Measurements from ENCODE around the gene DACT1. TPM values are rescaled to one million over a fixed set of nuclear protein-coding genes. Genes with fewer than 3 reads are reported as not detected.

Gene DACT1
- total RNA-seq, 2 experiments from 2014 or later: 1.4 to 2.0 TPM

DNA sequence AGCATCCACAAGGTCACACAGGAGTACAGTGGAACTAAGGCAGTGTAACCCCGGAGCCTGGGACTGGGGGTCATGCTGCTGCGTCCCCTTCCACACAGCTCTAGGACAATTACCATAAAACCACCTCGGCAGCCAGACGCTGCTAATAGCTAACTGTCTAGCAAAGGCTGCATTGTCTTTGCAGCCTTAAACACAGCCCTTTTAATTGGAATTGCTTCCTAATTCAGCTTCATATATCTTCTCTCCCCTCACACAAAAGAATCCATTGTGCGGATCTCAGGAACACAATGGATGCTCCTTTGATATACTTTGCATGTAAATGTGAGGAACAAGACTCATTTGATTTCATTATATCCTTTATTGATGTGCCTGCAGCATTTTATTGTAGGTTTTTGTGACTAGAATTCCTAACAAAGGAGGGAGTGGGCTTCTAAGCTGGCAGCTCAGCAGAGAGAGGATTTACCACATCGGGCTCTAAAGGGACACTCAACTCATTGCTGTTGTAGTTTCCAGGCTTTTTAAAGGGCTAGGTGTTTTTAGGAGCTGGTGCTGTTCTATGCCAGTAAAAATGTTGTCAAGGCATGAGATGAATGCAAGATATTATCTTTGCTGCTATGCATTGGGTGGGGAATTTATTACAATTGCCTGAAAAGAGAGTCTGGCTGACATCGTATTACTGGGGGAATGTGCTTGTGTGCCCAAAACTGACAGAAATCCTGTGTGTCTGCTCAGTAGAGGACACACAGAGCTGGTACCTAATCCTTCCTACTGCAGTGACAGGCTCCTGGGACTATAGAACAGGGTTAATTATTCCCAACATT, 30.4 kb upstream of the DACT1 start:
- Mint-ChIP-seq H3K9me3 (no peaks in the 10 kb centered on the region), H3K36me3 (ENCODE audit: low read depth) (no peaks in the 10 kb centered on the region), H3K27ac (no peak overlapping the region), H3K27me3 (no peaks in the 10 kb centered on the region), H3K4me1 (ENCODE audit: low read depth) (no peaks in the 10 kb centered on the region), H3K4me3 (no peak overlapping the region)
- TF ChIP-seq, protein P1, sequence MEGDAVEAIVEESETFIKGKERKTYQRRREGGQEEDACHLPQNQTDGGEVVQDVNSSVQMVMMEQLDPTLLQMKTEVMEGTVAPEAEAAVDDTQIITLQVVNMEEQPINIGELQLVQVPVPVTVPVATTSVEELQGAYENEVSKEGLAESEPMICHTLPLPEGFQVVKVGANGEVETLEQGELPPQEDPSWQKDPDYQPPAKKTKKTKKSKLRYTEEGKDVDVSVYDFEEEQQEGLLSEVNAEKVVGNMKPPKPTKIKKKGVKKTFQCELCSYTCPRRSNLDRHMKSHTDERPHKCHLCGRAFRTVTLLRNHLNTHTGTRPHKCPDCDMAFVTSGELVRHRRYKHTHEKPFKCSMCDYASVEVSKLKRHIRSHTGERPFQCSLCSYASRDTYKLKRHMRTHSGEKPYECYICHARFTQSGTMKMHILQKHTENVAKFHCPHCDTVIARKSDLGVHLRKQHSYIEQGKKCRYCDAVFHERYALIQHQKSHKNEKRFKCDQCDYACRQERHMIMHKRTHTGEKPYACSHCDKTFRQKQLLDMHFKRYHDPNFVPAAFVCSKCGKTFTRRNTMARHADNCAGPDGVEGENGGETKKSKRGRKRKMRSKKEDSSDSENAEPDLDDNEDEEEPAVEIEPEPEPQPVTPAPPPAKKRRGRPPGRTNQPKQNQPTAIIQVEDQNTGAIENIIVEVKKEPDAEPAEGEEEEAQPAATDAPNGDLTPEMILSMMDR (IDR thresholded peaks at IDR 0.05): no peak
- no peak for ATAC-seq
- intact Hi-C loops (cut with micrococcal nuclease): no loop called here
- no peak for DNase-seq
- ChIA-PET POLR2A (interaction anchor here (1.1 kb wide), 1 partner anchor 30 kb away, joined by 3 read pairs; the partner anchor contains the start of gene DACT1), CTCF (interaction anchor here (0.6 to 1.5 kb wide), 3 partner anchors 105 to 112 kb away, joined by 3 read pairs; no protein-coding TSS in a partner anchor)

DNA sequence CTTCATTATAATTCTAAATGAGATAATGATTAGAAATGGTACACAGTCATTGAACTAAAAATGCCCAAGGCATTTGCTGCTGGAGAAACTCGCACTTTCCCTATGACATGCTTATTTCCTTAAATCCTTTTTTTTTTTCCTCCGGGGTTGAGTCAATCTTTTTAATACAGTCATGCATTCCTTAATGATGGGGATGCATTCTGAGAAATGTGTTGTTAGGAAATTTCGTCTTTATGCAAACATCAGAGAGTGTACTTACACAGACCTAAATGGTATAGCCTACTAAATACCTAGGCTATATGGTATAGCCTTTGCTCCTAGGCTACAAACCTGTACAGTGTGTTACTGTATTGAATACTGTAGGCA, 29.8 kb upstream of the DACT1 start:
- ATAC-seq (no peak), DNase-seq (no peak)
- H3K4me1 Mint-ChIP-seq (ENCODE audit: low read depth): no peaks in the 10 kb centered on the region
- intact Hi-C loops (cut with micrococcal nuclease): no loop called here
- no peak overlapping the region for H3K4me3 Mint-ChIP-seq
- TF ChIP-seq, protein P1 (IDR thresholded peaks at IDR 0.05): no peak
- H3K27me3 Mint-ChIP-seq: no peaks in the 10 kb centered on the region
- no peaks in the 10 kb centered on the region for H3K9me3 Mint-ChIP-seq
- no peaks in the 10 kb centered on the region for H3K36me3 Mint-ChIP-seq (ENCODE audit: low read depth)
- ChIA-PET CTCF (interaction anchor here (0.8 to 1.5 kb wide), 3 partner anchors 9 to 107 kb away, joined by 3 read pairs; no protein-coding TSS in a partner anchor), POLR2A (interaction anchor here (1.1 kb wide), 1 partner anchor 30 kb away, joined by 3 read pairs; the partner anchor contains the start of gene DACT1)
- no peak overlapping the region for H3K27ac Mint-ChIP-seq

DNA sequence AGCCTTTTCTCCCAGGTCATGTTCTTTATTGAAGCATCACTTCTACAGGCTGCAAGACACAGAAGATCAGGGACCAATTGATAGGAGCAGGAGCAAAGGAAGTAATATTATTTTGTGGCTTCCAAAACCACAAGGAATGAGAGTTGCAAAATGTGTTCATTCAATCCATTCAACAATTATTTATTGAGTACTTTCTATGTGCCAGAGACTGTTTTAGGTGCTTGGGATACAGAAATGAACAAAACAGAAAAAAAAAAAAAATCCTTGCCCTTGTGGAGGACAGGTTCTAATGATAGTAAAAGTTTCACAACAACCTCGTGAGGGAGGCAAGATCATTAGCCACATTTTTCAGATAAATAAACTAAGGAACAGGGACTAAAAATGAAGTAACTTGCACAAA, 20.1 kb upstream of the DACT1 start:
- Mint-ChIP-seq H3K27me3 (peaks cover 2% of the 10 kb centered on the region), H3K36me3 (ENCODE audit: low read depth) (no peaks in the 10 kb centered on the region), H3K9me3 (no peaks in the 10 kb centered on the region), H3K4me3 (no peak overlapping the region), H3K27ac (no peak overlapping the region), H3K4me1 (ENCODE audit: low read depth) (no peaks in the 10 kb centered on the region)
- intact Hi-C loops (cut with micrococcal nuclease): no loop called here
- CTCF ChIA-PET: interaction anchor here (1.1 kb wide), 1 partner anchor 9 kb away, joined by 3 read pairs; no protein-coding TSS in a partner anchor
- TF ChIP-seq, protein P1 (IDR thresholded peaks at IDR 0.05): no peak
- DNase-seq (no peak), ATAC-seq (no peak)
- POLR2A ChIA-PET: no interaction called here

DNA sequence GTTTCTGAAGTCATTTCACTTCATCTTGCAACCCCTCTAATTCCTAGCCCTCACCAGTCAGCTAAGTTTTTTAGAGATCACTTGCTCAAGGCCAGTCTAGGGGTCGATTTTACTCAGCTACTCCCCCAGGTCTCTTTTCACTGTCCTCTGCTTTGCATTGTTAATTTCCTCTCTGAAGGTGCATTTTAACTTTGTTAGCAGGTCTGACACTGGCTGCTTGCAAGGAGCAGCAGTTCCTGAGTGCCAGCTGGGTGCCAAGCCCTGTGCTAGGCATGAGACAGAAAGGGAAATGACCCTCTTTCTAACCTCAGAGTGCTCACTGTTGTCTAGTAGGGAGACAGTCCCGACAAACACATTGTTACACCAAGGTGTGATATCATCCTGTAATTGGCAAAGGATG, 17.8 kb upstream of the DACT1 start:
- CTCF ChIA-PET: no interaction called here
- POLR2A ChIA-PET: no interaction called here
- Mint-ChIP-seq H3K4me1 (ENCODE audit: low read depth) (no peaks in the 10 kb centered on the region), H3K36me3 (ENCODE audit: low read depth) (no peaks in the 10 kb centered on the region), H3K27me3 (peaks cover 2% of the 10 kb centered on the region), H3K27ac (no peak overlapping the region), H3K9me3 (no peaks in the 10 kb centered on the region), H3K4me3 (no peak overlapping the region)
- ATAC-seq (no peak), DNase-seq (no peak)
- TF ChIP-seq, protein P1 (IDR thresholded peaks at IDR 0.05): no peak
- intact Hi-C loops (cut with micrococcal nuclease): no loop called here

DNA sequence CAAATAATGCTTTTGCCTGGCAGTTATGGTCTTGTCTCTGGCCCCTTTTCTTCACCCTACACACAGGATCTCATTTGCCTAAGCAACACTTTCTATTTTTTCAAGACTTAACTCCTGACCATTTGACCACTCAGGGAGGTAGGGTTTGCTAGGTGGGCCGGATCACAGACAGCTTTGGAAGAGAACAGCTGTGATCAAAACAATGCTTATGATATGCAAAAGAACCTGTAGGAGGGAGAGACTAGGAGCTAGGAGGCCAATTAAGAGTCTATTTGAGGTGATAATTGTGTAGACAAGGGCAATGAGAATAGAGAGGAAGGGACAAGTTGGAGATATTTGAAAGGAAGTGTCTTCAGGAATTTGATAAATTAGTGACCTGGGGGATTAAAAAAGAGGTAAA, 12.3 kb upstream of the DACT1 start:
- DNase-seq (no peak), ATAC-seq (no peak)
- Mint-ChIP-seq H3K36me3 (ENCODE audit: low read depth) (no peaks in the 10 kb centered on the region), H3K27ac (no peak overlapping the region), H3K9me3 (no peaks in the 10 kb centered on the region), H3K4me3 (no peak overlapping the region), H3K4me1 (ENCODE audit: low read depth) (peaks cover 4% of the 10 kb centered on the region), H3K27me3 (peaks cover 2% of the 10 kb centered on the region)
- ChIA-PET CTCF (interaction anchor here (1.9 kb wide), 1 partner anchor 10 kb away, joined by 9 read pairs; no protein-coding TSS in a partner anchor), POLR2A (no interaction called here)
- TF ChIP-seq, protein P1 (IDR thresholded peaks at IDR 0.05): no peak
- intact Hi-C loops (cut with micrococcal nuclease): no loop called here
